Peyer's patch (tissue), 4 donors: ENCODE data around the gene KLHL29. TPM values are rescaled to one million over a fixed set of nuclear protein-coding genes. Genes with fewer than 3 reads are reported as not detected.

Experiments used
- DNase-seq, 3 donors: peaks; one replicate each; pipeline ENCODE4 v3.0.0-alpha.2; 2017 to 2019
- H3K27ac ChIP-seq, 4 donors: fragments of 200-600 bp; sonication (generic); one replicate each; pipeline ENCODE4 v1.5.1; 2016 to 2019
- H3K27me3 ChIP-seq, 2 donors: fragments of 200-600 bp; sonication (generic); one replicate each; pipeline ENCODE4 v1.5.1; 2019
- H3K36me3 ChIP-seq, 3 donors: fragments of 200-600 bp; sonication (generic); one replicate each; pipeline ENCODE4 v1.5.1; 2016 to 2019
- H3K4me1 ChIP-seq, 4 donors: fragments of 200-600 bp; sonication (generic); one replicate each; pipeline ENCODE4 v1.5.1; 2016 to 2019
- H3K4me3 ChIP-seq, 4 donors: fragments of 200-600 bp; sonication (generic); 1 replicate in 3 of 4; 2 replicates in 1 of 4; pipeline ENCODE4 v1.5.1; 2016 to 2019; ENCODE audit warnings: mild to moderate bottlenecking in 1 of 4
- H3K9me3 ChIP-seq, 4 donors: fragments of 200-600 bp; sonication (generic); one replicate each; pipeline ENCODE4 v1.5.1; 2016 to 2019; ENCODE audit warnings: mild to moderate bottlenecking in 1 of 4
- CTCF ChIP-seq, 6 experiments: fragments of 450-650 bp in 4 of 6; fragments of 200-600 bp in 2 of 6; sonication (generic) in 1 of 6; IDR thresholded peaks; one replicate each; pipeline ENCODE4 v1.5.1; 2017 to 2019; ENCODE audit warnings: antibody characterized with exemption in 6 of 6, mild to moderate bottlenecking in 3 of 6, moderate library complexity in 1 of 6
- POLR2A ChIP-seq, 2 donors: fragments of 450-650 bp; IDR thresholded peaks; one replicate each; pipeline ENCODE4 v1.5.1; 2017; ENCODE audit warnings: antibody characterized with exemption in 2 of 2, mild to moderate bottlenecking in 2 of 2, moderate library complexity in 2 of 2
- total RNA-seq, 4 donors: library from RNA; depleted of rRNA; stranded (reverse); fragments of >200 nt; gene quantifications; one replicate each; pipeline ENCODE4 v1.1.0, GENCODE V29; 2016

The KLHL29 gene
- total RNA-seq, 4 donors from 2014 or later = 1.1 to 18.2 (median 5.0) TPM

GRCh38 chr2:23544589-23545295 lies 159.8 kb downstream of the KLHL29 start:
- Histone ChIP-seq H3K27ac (no peak overlapping the region), H3K4me3 (no peak overlapping the region), H3K9me3 (no peaks in the 10 kb centered on the region), H3K27me3 (no peaks in the 10 kb centered on the region), H3K4me1 (peaks cover 0 to 21% (median 0%) of the 10 kb centered on the region in 4 donors), H3K36me3 (no peaks in the 10 kb centered on the region)
- DNase-seq = no peak
- TF ChIP-seq CTCF (IDR thresholded peaks at IDR 0.05) (no peak), POLR2A (IDR thresholded peaks at IDR 0.05) (no peak)

DNA sequence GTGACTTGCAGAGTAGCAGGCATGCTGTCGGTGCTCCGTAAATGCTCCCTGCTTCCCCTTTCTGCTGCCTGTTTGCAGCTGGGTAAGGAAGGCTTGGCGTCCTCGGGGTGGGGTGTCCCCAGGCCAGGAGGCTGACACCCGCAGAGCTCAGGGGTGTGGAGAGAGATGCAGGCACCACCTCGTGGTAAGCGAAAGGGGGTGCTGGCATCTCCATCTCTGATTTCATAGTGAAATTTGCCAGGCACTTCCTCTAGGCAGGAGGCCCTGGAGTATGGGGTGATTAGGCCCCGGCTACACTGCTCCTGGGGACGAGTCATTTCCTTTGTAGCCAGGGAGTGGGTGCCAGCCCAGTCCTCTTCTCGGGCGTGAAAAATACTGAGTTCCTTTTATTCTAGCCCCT lies 160.4 kb downstream of the KLHL29 start:
- no peaks in the 10 kb centered on the region for H3K36me3 ChIP-seq
- TF ChIP-seq CTCF (IDR thresholded peaks at IDR 0.05) = no peak
- no peak for TF ChIP-seq POLR2A (IDR thresholded peaks at IDR 0.05)
- H3K9me3 ChIP-seq = no peaks in the 10 kb centered on the region
- H3K4me3 ChIP-seq = no peak overlapping the region
- H3K27me3 ChIP-seq = no peaks in the 10 kb centered on the region
- H3K27ac ChIP-seq = no peak overlapping the region
- H3K4me1 ChIP-seq = peaks cover 0 to 27% (median 0%) of the 10 kb centered on the region in 4 donors
- no peak for DNase-seq

- TF ChIP-seq POLR2A (IDR thresholded peaks at IDR 0.05) = no peak
- no peak for TF ChIP-seq CTCF (IDR thresholded peaks at IDR 0.05)
- DNase-seq = no peak
- Histone ChIP-seq H3K27me3 (no peaks in the 10 kb centered on the region), H3K4me3 (no peak overlapping the region), H3K4me1 (peaks cover 0 to 28% (median 0%) of the 10 kb centered on the region in 4 donors), H3K9me3 (no peaks in the 10 kb centered on the region), H3K36me3 (no peaks in the 10 kb centered on the region), H3K27ac (no peak overlapping the region)
Observed at GRCh38 chr2:23545811-23546210, 160.8 kb downstream of the KLHL29 start.

GRCh38 chr2:23546913-23547312 lies 161.9 kb downstream of the KLHL29 start:
- Histone ChIP-seq H3K4me1 (peaks cover 0 to 25% (median 0%) of the 10 kb centered on the region in 4 donors), H3K36me3 (no peaks in the 10 kb centered on the region), H3K27me3 (no peaks in the 10 kb centered on the region), H3K9me3 (no peaks in the 10 kb centered on the region), H3K27ac (no peak overlapping the region), H3K4me3 (no peak overlapping the region)
- DNase-seq = no peak
- TF ChIP-seq POLR2A (IDR thresholded peaks at IDR 0.05) (no peak), CTCF (IDR thresholded peaks at IDR 0.05) (no peak)

DNA sequence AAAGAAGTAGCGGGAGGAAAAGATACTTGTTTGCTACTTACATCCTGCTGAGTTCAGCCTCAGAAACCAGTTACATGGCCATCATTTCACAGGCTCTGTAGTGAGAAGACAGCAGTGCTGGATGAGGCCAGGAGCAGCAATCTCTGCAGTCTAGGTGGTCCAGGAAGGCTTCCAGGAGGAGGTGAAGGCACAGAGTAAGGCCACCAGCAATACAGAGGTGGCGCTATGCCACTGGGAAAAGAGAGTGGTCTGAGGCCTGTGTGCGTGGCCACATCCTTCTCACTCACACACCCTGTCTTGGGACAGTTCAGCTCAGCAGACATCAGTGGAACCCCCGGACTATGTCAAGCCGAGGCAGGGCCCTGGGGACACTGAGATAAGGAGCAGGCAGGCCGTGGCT lies 162.7 kb downstream of the KLHL29 start:
- H3K27me3 ChIP-seq = no peaks in the 10 kb centered on the region
- peaks cover 0 to 19% (median 0%) of the 10 kb centered on the region in 4 donors for H3K4me1 ChIP-seq
- TF ChIP-seq POLR2A (IDR thresholded peaks at IDR 0.05) (no peak), CTCF (IDR thresholded peaks at IDR 0.05) (no peak)
- no peaks in the 10 kb centered on the region for H3K9me3 ChIP-seq
- H3K27ac ChIP-seq = no peak overlapping the region
- DNase-seq = no peak
- H3K4me3 ChIP-seq = no peak overlapping the region
- H3K36me3 ChIP-seq = no peaks in the 10 kb centered on the region
